Natural killer cell (primary cell): ENCODE data around the gene LRPAP1. TPM values are rescaled to one million over a fixed set of nuclear protein-coding genes. Genes with fewer than 3 reads are reported as not detected.
"Not testable (repeated sequence)": the region's sequence is repeated elsewhere in the genome, so short reads cannot be mapped to it uniquely, and the experiment has no call there.

Experiments
- ATAC-seq, 3 donors: fragments of 150-1000 bp in 2 of 3; fragments of 200-7000 bp in 1 of 3; cut with Tn5 transposase; 1 replicate in 1 of 3; 2 replicates in 2 of 3; pipeline ENCODE4 v1.10.0; 2021; ENCODE audit warnings: mild to moderate bottlenecking in 2 of 3, moderate library complexity in 2 of 3
- DNase-seq, 2 donors: peaks; one replicate each; pipeline versions ENCODE4 v3.0.0 to v3.0.0-alpha.2; 2013 to 2021; ENCODE audit warnings: mixed read lengths in 1 of 2
- H3K27ac ChIP-seq: one replicate; pipeline ENCODE4 v1.5.1; 2013; ENCODE audit warnings: mild to moderate bottlenecking, low read length
- H3K27me3 ChIP-seq: one replicate; pipeline ENCODE4 v1.6.1; 2013; ENCODE audit warnings: low read length; ENCODE audit not compliant: control insufficient read depth, insufficient read depth
- H3K36me3 ChIP-seq: one replicate; pipeline ENCODE4 v1.6.1; 2013; ENCODE audit warnings: low read length; ENCODE audit not compliant: control insufficient read depth, insufficient read depth
- H3K4me1 ChIP-seq: one replicate; pipeline ENCODE4 v1.6.1; 2013; ENCODE audit warnings: low read length; ENCODE audit not compliant: control insufficient read depth, insufficient read depth
- H3K4me3 ChIP-seq: one replicate; pipeline ENCODE4 v1.5.1; 2013; ENCODE audit warnings: low read length
- H3K9me3 ChIP-seq: one replicate; pipeline ENCODE4 v1.6.1; 2013; ENCODE audit warnings: low read length; ENCODE audit not compliant: control insufficient read depth, insufficient read depth
- H3K27ac Mint-ChIP-seq, 2 donors: one replicate each; pipeline ENCODE4 v1.8.0; 2022; ENCODE audit warnings: mild to moderate bottlenecking in 2 of 2, mixed read lengths in 2 of 2, moderate library complexity in 1 of 2
- H3K27me3 Mint-ChIP-seq, 2 donors: one replicate each; pipeline ENCODE4 v1.8.0; 2022; ENCODE audit warnings: low read depth in 2 of 2, mixed read lengths in 2 of 2
- H3K36me3 Mint-ChIP-seq: one replicate; pipeline ENCODE4 v1.8.0; 2022; ENCODE audit warnings: mixed read lengths
- H3K4me1 Mint-ChIP-seq, 2 donors: one replicate each; pipeline ENCODE4 v1.8.0; 2022; ENCODE audit warnings: mixed read lengths in 2 of 2
- H3K4me3 Mint-ChIP-seq: one replicate; pipeline ENCODE4 v1.8.0; 2022; ENCODE audit warnings: mild to moderate bottlenecking, moderate library complexity, mixed read lengths
- H3K9me3 Mint-ChIP-seq, 2 donors: one replicate each; pipeline ENCODE4 v1.8.0; 2022; ENCODE audit warnings: mixed read lengths in 2 of 2
- WGBS: methylation state at CpG from one replicate; pipeline ENCODE4 v1.1.7; 2013; ENCODE audit warnings: missing lambda C conversion rate; ENCODE audit not compliant: insufficient coverage; 5-methylcytosine and 5-hydroxymethylcytosine counted together
- intact Hi-C: fragments of 100-400 bp; cut with micrococcal nuclease; formaldehyde crosslinking; loops from one replicate; pipeline ENCODE4 v1.14.2; 2022
- total RNA-seq, 4 donors: library from RNA; stranded (reverse); fragments of 120-200 nt in 1 of 4; gene quantifications; one replicate each; pipeline versions ENCODE4 v1.2.3 to v1.2.4, GENCODE V29; 2013 to 2022
- TF ChIP-seq, protein P1 (sequence below): fragments of 200-600 bp; IDR thresholded peaks from one replicate; pipeline ENCODE4 v1.8.0; 2022; ENCODE audit warnings: antibody characterized with exemption

The LRPAP1 gene
- total RNA-seq, 3 donors from 2014 or later (not counting 1 experiment from before 2014, with no cell fraction given): 85.4 to 93.4 (median 87.3) TPM

DNA sequence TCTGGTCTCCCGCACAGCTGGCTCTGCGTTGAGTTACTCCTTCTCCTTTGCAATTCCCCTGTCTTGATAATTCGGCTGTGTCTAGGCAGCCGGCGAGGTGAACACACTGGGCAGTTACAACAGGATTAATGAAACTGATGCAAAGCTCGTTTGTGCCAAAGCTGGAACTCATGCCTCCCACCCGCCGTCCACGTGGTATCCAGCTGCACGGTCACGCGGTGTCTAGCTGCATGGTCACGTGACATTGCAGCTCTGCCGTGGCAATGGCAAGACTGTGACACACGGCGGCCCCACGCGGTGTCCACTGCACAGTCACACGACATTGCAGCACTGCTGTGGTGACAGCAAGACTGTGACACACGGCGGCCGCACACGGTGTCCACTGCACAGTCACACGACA lies 31.2 kb upstream of the LRPAP1 start:
- TF ChIP-seq, protein P1, sequence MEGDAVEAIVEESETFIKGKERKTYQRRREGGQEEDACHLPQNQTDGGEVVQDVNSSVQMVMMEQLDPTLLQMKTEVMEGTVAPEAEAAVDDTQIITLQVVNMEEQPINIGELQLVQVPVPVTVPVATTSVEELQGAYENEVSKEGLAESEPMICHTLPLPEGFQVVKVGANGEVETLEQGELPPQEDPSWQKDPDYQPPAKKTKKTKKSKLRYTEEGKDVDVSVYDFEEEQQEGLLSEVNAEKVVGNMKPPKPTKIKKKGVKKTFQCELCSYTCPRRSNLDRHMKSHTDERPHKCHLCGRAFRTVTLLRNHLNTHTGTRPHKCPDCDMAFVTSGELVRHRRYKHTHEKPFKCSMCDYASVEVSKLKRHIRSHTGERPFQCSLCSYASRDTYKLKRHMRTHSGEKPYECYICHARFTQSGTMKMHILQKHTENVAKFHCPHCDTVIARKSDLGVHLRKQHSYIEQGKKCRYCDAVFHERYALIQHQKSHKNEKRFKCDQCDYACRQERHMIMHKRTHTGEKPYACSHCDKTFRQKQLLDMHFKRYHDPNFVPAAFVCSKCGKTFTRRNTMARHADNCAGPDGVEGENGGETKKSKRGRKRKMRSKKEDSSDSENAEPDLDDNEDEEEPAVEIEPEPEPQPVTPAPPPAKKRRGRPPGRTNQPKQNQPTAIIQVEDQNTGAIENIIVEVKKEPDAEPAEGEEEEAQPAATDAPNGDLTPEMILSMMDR: no peak
- H3K27me3 Mint-ChIP-seq: peaks cover 0 to 4% of the 10 kb centered on the region in 2 donors
- Histone ChIP-seq H3K4me3 (no peak overlapping the region), H3K27ac (no peak overlapping the region), H3K9me3 (no peaks in the 10 kb centered on the region), H3K36me3 (no peaks in the 10 kb centered on the region), H3K4me1 (no peaks in the 10 kb centered on the region), H3K27me3 (no peaks in the 10 kb centered on the region)
- ATAC-seq (no peak), DNase-seq (no peak)
- intact Hi-C loops: no loop called here
- WGBS: 94% methylated on average over 24 of the region's 24 CpGs
- H3K9me3 Mint-ChIP-seq: no peaks in the 10 kb centered on the region
- H3K4me1 Mint-ChIP-seq: no peaks in the 10 kb centered on the region
- no peak overlapping the region for H3K27ac Mint-ChIP-seq
- no peak overlapping the region for H3K4me3 Mint-ChIP-seq
- H3K36me3 Mint-ChIP-seq: no peaks in the 10 kb centered on the region

GRCh38 chr4:3562127-3562526 lies 29.9 kb upstream of the LRPAP1 start:
- ATAC-seq, H3K36me3 Mint-ChIP-seq, H3K27ac ChIP-seq, DNase-seq, H3K36me3 ChIP-seq, H3K4me3 Mint-ChIP-seq, H3K4me3 ChIP-seq, H3K9me3 Mint-ChIP-seq, H3K9me3 ChIP-seq, H3K27me3 ChIP-seq, H3K4me1 Mint-ChIP-seq, H3K27ac Mint-ChIP-seq, intact Hi-C loops, H3K4me1 ChIP-seq, H3K27me3 Mint-ChIP-seq: not testable (repeated sequence)
- 81% methylated on average over 2 of the region's 8 CpGs for WGBS

- H3K36me3 ChIP-seq, H3K27me3 ChIP-seq, H3K4me1 Mint-ChIP-seq, intact Hi-C loops, ATAC-seq, H3K9me3 Mint-ChIP-seq, H3K27ac ChIP-seq, DNase-seq, H3K27ac Mint-ChIP-seq, H3K9me3 ChIP-seq, H3K27me3 Mint-ChIP-seq, H3K4me3 ChIP-seq, H3K4me3 Mint-ChIP-seq, H3K36me3 Mint-ChIP-seq, H3K4me1 ChIP-seq: not testable (repeated sequence)
- WGBS: 92% methylated on average over 1 of the region's 1 CpG
Measured at GRCh38 chr4:3560465-3560864, 28.2 kb upstream of the LRPAP1 start.

DNA sequence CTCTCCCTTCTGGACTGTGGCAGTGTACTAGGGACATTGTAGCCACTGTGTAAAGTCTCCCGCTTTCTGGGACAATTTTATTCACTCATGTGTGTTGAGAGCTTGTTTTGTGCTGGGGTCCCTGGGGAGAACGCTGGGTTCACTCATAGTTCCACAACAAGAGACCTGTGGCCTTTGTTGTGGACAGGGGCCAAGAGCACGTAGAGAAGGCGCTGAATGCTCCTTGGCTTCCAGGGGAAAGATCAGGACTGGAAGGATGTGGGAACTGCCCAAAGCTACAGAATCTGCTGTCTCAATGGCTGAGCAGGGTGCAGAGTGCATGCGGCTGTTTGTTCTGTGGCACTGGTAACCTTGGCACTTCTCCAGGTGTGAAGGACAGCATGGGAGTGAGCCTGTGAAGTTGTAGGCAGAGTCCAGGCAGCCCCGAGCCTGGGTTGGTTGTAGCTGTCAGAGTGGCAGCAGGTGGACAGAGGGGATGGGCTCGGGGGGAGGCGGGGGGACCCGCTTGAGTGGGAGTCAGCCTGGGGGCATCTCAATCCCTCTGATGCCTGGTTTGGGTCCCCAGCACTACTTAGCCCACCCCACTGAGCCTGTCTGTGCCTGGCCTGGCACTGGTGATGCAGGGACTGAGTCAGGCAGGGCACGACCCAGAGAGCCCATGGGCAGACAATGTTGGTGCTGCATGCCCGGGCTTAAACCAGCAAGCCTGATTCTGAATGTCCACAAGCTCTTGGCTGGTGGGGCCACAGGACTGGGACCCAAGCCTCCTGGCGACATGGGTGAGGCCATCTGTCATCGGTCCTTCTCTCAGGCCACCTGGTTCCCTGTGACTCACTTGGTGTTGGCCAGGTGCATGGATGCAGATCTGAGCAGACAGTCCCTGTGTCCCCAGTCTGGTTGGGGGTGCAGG lies 27.4 kb upstream of the LRPAP1 start:
- H3K4me1 ChIP-seq, DNase-seq, H3K4me1 Mint-ChIP-seq, H3K36me3 ChIP-seq, H3K9me3 Mint-ChIP-seq, H3K27me3 ChIP-seq, H3K9me3 ChIP-seq, H3K4me3 ChIP-seq, H3K27me3 Mint-ChIP-seq, H3K36me3 Mint-ChIP-seq, H3K27ac ChIP-seq, ATAC-seq, intact Hi-C loops, H3K4me3 Mint-ChIP-seq, H3K27ac Mint-ChIP-seq: not testable (repeated sequence)
- WGBS: 76% methylated on average over 7 of the region's 13 CpGs

DNA sequence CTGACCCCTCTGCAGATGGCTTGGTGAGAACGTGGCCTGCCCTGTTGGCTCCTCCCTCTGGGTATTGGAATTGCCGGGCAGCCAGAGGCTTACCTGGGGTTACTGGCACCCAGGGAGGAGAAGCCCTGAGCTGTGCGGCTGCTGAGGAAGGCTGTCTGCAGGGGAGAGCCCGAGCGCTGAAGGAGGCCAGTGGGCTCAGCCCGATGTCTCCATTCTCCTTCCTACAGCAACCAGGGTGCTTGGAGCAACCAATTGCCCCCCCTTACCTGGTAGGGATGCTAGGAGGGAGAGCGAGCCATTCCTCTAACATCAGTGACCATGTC lies 26.3 kb upstream of the LRPAP1 start:
- H3K27ac ChIP-seq, H3K27me3 ChIP-seq, H3K4me3 Mint-ChIP-seq, H3K9me3 Mint-ChIP-seq, ATAC-seq, H3K36me3 ChIP-seq, H3K4me3 ChIP-seq, H3K4me1 ChIP-seq, H3K36me3 Mint-ChIP-seq, H3K27me3 Mint-ChIP-seq, H3K27ac Mint-ChIP-seq, H3K4me1 Mint-ChIP-seq, intact Hi-C loops, H3K9me3 ChIP-seq, DNase-seq: not testable (repeated sequence)
- WGBS: 43% methylated on average over 2 of the region's 7 CpGs

GRCh38 chr4:3557676-3558513 lies 25.7 kb upstream of the LRPAP1 start:
- H3K9me3 Mint-ChIP-seq, DNase-seq, H3K4me1 Mint-ChIP-seq, H3K27ac ChIP-seq, H3K9me3 ChIP-seq, H3K36me3 ChIP-seq, intact Hi-C loops, ATAC-seq, H3K4me1 ChIP-seq, H3K36me3 Mint-ChIP-seq, H3K4me3 ChIP-seq, H3K27ac Mint-ChIP-seq, H3K27me3 ChIP-seq, H3K4me3 Mint-ChIP-seq, H3K27me3 Mint-ChIP-seq: not testable (repeated sequence)
- WGBS: 78% methylated on average over 14 of the region's 17 CpGs

- H3K9me3 Mint-ChIP-seq, H3K4me3 Mint-ChIP-seq, H3K4me3 ChIP-seq, H3K4me1 ChIP-seq, H3K9me3 ChIP-seq, H3K27ac ChIP-seq, H3K27me3 Mint-ChIP-seq, H3K27ac Mint-ChIP-seq, ATAC-seq, H3K4me1 Mint-ChIP-seq, H3K27me3 ChIP-seq, DNase-seq, H3K36me3 Mint-ChIP-seq, intact Hi-C loops, H3K36me3 ChIP-seq: not testable (repeated sequence)
- WGBS: 51% methylated on average over 9 of the region's 9 CpGs
Measured at GRCh38 chr4:3557088-3557492, 24.9 kb upstream of the LRPAP1 start.
